ENCODE measurements around the gene FCGR2B. TPM values are rescaled to one million over a fixed set of nuclear protein-coding genes. Genes with fewer than 3 reads are reported as not detected.

FCGR2B gene
- total RNA-seq, 2 donors from 2014 or later, result 1.9 to 5.7 TPM

DNA sequence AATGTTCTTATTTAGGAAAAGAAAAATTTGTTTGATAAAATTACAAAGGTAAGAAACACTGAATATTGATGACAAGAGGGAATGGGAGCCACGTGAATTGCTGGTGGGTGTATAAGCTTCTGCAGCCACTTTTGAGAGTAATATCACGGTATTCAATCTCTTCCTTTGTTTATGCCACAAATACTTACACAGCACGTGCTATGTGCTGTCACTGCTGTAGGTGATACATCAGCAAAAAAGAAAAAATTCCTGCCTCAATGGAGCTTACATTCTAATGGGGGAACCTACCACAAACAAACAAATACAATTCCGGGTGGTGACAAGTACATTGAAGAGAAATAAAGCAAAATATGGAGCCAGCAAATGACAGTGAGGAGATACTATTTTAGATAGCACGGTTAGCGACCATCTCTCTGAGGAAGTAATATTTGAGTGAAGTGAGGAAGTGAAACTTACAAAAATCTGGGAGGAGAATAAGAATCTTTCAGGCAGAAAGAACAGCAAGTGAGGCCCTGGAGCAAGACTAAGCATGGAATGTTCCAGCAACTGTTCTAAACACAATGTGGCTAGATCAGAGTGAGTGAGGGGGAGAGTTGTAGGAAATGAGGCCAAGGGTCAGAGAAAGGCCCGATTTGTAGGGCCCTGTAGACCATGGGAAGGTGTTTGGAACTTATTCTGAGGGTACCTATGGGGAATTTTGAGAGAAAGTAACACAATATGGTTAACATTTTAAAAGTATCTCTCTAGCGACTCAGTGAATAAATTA, 55.8 kb downstream of the FCGR2B start:
- 70% methylated on average over 8 of the region's 8 CpGs for WGBS
- intact Hi-C loops (cut with DNase I), result no loop called here

GRCh38 chr1:161719325-161719611, 56.3 kb downstream of the FCGR2B start:
- Histone ChIP-seq H3K27me3 (replicated peaks; ENCODE audit: insufficient read depth) (no peaks in the 10 kb centered on the region), H3K9me3 (no peaks in the 10 kb centered on the region), H3K27ac (no peak overlapping the region), H3K36me3 (no peaks in the 10 kb centered on the region), H3K4me3 (no peak overlapping the region), H3K4me1 (replicated peaks) (no peaks in the 10 kb centered on the region)
- intact Hi-C loops (cut with DNase I), result no loop called here
- WGBS, result 95% methylated on average over 1 of the region's 1 CpG
- DNase-seq (ENCODE audit: low spot score), result no peak
- TF ChIP-seq POLR2A (IDR thresholded peaks at IDR 0.05), result no peak
- no peak for TF ChIP-seq CTCF (IDR thresholded peaks at IDR 0.05)
- no peak for TF ChIP-seq POLR2AphosphoS5 (IDR thresholded peaks at IDR 0.05)

More for the DNA sequence above, 55.8 kb downstream of the FCGR2B start:
- DNase-seq (ENCODE audit: low spot score), result no peak
- no peaks in the 10 kb centered on the region for H3K27me3 ChIP-seq (replicated peaks; ENCODE audit: insufficient read depth)
- H3K9me3 ChIP-seq, result no peaks in the 10 kb centered on the region
- no peak overlapping the region for H3K4me3 ChIP-seq
- H3K27ac ChIP-seq, result no peak overlapping the region
- TF ChIP-seq CTCF (IDR thresholded peaks at IDR 0.05), result no peak
- TF ChIP-seq POLR2AphosphoS5 (IDR thresholded peaks at IDR 0.05), result no peak
- no peak for TF ChIP-seq POLR2A (IDR thresholded peaks at IDR 0.05)
- no peaks in the 10 kb centered on the region for H3K36me3 ChIP-seq
- H3K4me1 ChIP-seq (replicated peaks), result no peaks in the 10 kb centered on the region

- H3K9me3 ChIP-seq, result no peaks in the 10 kb centered on the region
- H3K4me1 ChIP-seq (replicated peaks), result no peaks in the 10 kb centered on the region
- WGBS, result 64% methylated on average over 1 of the region's 1 CpG
- DNase-seq (ENCODE audit: low spot score), result no peak
- H3K27ac ChIP-seq, result no peak overlapping the region
- no peak for TF ChIP-seq POLR2A (IDR thresholded peaks at IDR 0.05)
- no peak for TF ChIP-seq POLR2AphosphoS5 (IDR thresholded peaks at IDR 0.05)
- no peak for TF ChIP-seq CTCF (IDR thresholded peaks at IDR 0.05)
- H3K4me3 ChIP-seq, result no peak overlapping the region
- intact Hi-C loops (cut with DNase I), result no loop called here
- no peaks in the 10 kb centered on the region for H3K27me3 ChIP-seq (replicated peaks; ENCODE audit: insufficient read depth)
- no peaks in the 10 kb centered on the region for H3K36me3 ChIP-seq
Measured at GRCh38 chr1:161720422-161720821, 57.5 kb downstream of the FCGR2B start.

GRCh38 chr1:161720956-161721737, 58.2 kb downstream of the FCGR2B start, which contains the start of gene FCRLB:
FCRLB (plus strand) TSS chr1:161721544; CDS start chr1:161722673, 1,129 bp downstream.
- Histone ChIP-seq H3K9me3 (no peaks in the 10 kb centered on the region), H3K27me3 (replicated peaks; ENCODE audit: insufficient read depth) (no peaks in the 10 kb centered on the region), H3K27ac (no peak within 1 kb of the TSS), H3K4me3 (no peak within 1 kb of the TSS), H3K4me1 (replicated peaks) (no peaks in the 10 kb centered on the region), H3K36me3 (no peaks in the 10 kb centered on the region)
- 39% methylated on average over 4 of the region's 4 CpGs for WGBS
- intact Hi-C loops (cut with DNase I), result no loop called here
- no peak for DNase-seq (ENCODE audit: low spot score)
- TF ChIP-seq POLR2A (IDR thresholded peaks at IDR 0.05) (no peak), POLR2AphosphoS5 (IDR thresholded peaks at IDR 0.05) (no peak), CTCF (IDR thresholded peaks at IDR 0.05) (no peak)
